BE2C (cell line): ENCODE measurements around the gene TBX6.

Experiments
- DNase-seq: peaks from one replicate; pipeline ENCODE4 v3.0.0-alpha.2; 2020
- H3K27me3 ChIP-seq: fragments of 250-450 bp; sonication (Bioruptor Pico); 2 replicates; pipeline ENCODE4 v1.5.1; 2020; ENCODE audit warnings: mild to moderate bottlenecking
- H3K36me3 ChIP-seq: fragments of 250-450 bp; sonication (Bioruptor Pico); 2 replicates; pipeline ENCODE4 v1.5.1; 2020; ENCODE audit warnings: mild to moderate bottlenecking
- H3K4me1 ChIP-seq: fragments of 250-450 bp; sonication (Bioruptor Pico); 2 replicates; pipeline ENCODE4 v1.5.1; 2020
- H3K4me3 ChIP-seq: 2 replicates; pipeline ENCODE4 v1.5.1; 2011; ENCODE audit warnings: low read depth, low read length
- H3K9me3 ChIP-seq: fragments of 250-450 bp; sonication (Bioruptor Pico); 2 replicates; pipeline ENCODE4 v1.5.1; 2020
- TF ChIP-seq, protein P1 (sequence below): IDR thresholded peaks from 2 replicates; pipeline ENCODE4 v1.5.1; 2012; ENCODE audit warnings: mild to moderate bottlenecking, low read depth, low read length

The TBX6 gene

DNA sequence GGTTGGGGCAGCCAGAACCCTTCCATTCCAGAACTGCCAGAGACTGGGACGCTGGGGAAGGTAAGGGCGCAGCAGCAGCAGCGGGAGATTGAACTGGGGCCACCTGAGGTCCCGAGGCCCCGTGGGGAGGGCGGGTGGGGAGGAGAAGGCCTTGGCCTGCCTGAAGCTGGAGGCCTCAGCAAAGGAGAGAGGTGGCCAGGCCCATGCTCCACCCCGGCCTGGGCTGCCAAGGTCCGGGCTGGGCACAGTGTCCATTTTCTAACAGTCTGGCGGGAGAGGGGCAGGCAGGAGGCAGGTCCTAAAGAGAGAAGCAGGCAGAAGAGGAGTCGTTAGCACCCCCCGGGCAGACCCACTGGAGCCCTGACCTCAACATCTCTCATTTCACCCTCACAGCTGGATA lies 22.7 kb upstream of the TBX6 start:
- peaks cover 6% of the 10 kb centered on the region; the same call in 1 of the 2 replicates for H3K36me3 ChIP-seq
- DNase-seq = no peak
- H3K4me1 ChIP-seq = peaks cover 4% of the 10 kb centered on the region; the same call in 1 of the 2 replicates
- no peak overlapping the region for H3K4me3 ChIP-seq
- no peaks in the 10 kb centered on the region for H3K9me3 ChIP-seq
- TF ChIP-seq, protein P1, sequence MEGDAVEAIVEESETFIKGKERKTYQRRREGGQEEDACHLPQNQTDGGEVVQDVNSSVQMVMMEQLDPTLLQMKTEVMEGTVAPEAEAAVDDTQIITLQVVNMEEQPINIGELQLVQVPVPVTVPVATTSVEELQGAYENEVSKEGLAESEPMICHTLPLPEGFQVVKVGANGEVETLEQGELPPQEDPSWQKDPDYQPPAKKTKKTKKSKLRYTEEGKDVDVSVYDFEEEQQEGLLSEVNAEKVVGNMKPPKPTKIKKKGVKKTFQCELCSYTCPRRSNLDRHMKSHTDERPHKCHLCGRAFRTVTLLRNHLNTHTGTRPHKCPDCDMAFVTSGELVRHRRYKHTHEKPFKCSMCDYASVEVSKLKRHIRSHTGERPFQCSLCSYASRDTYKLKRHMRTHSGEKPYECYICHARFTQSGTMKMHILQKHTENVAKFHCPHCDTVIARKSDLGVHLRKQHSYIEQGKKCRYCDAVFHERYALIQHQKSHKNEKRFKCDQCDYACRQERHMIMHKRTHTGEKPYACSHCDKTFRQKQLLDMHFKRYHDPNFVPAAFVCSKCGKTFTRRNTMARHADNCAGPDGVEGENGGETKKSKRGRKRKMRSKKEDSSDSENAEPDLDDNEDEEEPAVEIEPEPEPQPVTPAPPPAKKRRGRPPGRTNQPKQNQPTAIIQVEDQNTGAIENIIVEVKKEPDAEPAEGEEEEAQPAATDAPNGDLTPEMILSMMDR = no peak
- H3K27me3 ChIP-seq = no peaks in the 10 kb centered on the region

DNA sequence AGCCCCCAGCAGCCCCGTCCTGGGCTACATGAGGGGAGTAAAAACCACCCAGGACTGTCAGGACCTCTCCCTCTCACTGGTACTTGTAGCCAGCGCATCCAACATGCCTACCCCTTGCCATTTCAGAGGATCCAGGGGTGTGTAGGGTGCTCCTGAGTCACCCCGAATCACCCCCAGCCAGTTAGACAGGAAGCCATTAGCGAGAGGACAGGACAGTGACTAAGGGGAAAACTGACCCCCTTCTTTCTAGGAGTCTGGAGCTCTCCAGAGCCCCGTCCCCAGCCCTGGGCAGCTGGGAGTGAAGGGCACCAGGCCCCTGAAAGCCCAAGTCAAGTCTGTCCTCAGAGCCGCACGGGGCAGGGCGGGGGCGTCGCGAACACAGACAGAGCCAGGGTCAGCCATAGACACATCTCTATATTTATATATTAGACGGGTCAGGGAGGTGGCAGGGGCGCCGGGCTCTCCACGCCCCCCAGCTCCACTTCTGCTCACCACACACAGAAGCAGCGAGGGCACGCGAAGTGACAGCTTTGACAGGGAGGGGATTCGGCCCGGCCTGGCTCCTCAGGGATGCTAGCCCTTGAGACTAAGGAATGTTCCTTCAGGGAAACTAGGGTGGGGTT lies 22.1 kb upstream of the TBX6 start:
- TF ChIP-seq, protein P1 = no peak
- H3K9me3 ChIP-seq = no peaks in the 10 kb centered on the region
- H3K36me3 ChIP-seq = 0 out of 2 replicates have a peak, but pooled peaks cover 2% of the 10 kb centered on the region
- no peak overlapping the region for H3K4me3 ChIP-seq
- no peaks in the 10 kb centered on the region for H3K27me3 ChIP-seq
- no peak for DNase-seq
- H3K4me1 ChIP-seq = peaks cover 4% of the 10 kb centered on the region; the same call in 1 of the 2 replicates

DNA sequence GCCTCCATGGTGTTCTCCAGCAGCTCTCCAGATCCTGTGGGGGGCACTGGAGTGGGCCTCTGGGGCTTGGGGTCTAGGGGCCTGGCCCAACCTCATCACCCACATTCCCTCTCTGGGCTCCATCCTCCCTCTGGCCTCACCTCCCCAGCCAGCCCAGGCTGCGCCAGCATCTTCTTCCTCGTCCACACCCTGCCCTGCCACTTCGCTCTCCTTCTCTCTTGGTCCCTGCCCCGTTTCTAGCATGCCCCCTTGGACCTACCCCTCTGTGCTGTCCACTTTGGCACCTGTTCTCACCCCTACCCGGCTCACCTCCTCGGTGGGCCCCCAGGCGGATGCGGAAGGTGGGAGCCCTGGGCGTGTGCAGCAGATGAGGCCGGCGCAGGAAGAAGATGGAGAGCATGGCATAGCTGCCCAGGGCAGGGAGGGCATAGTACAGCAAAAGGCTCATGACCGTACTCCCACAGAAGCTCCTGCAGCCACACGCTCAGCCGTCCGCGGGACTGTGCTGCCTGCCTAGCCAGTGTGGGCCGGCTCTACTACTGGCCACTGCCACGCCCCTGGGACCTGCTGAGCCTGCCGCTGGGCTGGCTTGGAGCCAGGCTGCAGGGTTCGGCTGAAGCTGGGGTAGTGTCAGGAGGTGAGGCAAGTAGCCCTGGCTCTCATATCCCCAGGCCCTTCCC lies 21.4 kb upstream of the TBX6 start, which contains the start of gene GDPD3:
Gene GDPD3, minus strand, starts transcription at position 507 of the 680 bp plus-strand sequence. Its CDS starts 59 bp downstream, at position 448.
- H3K4me3 ChIP-seq = no peak within 1 kb of the TSS
- no peaks in the 10 kb centered on the region for H3K27me3 ChIP-seq
- 0 out of 2 replicates have a peak, but pooled peaks cover 2% of the 10 kb centered on the region for H3K36me3 ChIP-seq
- DNase-seq = peak; percentile 59
- TF ChIP-seq, protein P1 = no peak
- H3K9me3 ChIP-seq = no peaks in the 10 kb centered on the region
- peaks cover 4% of the 10 kb centered on the region; the same call in 1 of the 2 replicates for H3K4me1 ChIP-seq

DNA sequence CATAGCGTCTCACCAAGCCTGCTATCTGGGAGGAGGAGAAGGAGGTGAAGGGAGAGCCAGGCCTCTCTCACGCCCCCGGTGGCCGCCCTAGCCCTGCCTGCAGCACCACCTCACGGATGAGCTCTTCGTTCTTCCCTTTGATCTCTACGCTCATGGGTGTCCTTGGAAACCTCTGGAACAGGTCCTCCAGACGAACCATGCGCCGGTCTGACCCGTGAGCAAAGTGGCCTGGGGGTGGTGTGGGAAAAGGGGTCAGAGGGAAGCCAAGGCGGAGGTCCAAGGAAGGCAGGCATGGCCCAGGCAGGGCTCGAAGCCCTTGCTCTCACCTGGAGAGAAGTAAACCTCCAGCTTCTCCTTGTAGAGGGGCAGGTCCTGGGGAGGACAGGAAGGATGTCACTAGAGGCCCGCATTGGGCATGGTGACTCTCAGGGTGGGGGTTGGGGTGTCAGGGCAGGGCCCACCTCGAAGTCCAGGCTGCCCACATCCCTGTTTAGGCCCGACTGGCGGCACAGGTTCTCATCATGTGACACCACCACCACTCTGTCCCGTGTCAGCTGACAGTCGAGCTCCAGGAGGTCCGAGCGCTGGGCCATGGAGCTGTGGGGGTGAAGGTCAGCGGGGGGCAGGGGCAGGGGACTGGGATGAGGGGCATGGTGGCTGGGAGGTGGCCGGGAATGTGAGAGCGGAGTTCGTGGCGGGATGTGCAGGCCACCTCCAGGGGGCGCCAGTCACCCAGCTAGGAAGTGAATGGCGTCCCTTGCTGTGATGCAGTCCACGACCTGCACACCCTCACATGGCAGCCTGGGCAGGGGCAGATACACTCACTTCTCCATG lies 20.7 kb upstream of the TBX6 start:
- Histone ChIP-seq H3K9me3 (no peaks in the 10 kb centered on the region), H3K27me3 (no peaks in the 10 kb centered on the region), H3K4me1 (peaks cover 4% of the 10 kb centered on the region; the same call in 1 of the 2 replicates), H3K36me3 (0 out of 2 replicates have a peak, but pooled peaks cover 2% of the 10 kb centered on the region), H3K4me3 (no peak overlapping the region)
- TF ChIP-seq, protein P1 = peak; percentile 72
- DNase-seq = peak; percentile 78

DNA sequence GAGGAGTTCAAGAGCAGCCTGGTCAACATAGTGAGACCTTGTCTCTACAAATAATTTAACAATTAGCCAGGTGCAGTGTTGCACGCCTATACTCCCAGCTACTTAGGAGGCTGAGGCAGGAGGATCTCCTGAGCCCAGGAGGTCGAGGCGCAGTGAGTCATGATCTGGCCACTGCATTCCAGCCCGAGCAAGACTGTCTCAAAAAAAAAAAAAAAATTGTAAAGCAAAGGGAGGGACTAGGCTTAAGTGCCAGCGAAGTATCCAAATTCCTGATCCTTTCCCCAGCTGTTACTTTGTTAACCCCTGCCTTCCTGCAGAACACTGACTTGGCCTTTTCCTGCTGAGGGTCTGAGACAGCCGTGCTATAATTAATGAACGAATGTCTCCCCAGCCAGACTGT lies 18.9 kb upstream of the TBX6 start:
- no peak for DNase-seq
- H3K4me3 ChIP-seq = no peak overlapping the region
- peaks cover 4% of the 10 kb centered on the region; the same call in 1 of the 2 replicates for H3K4me1 ChIP-seq
- no peaks in the 10 kb centered on the region for H3K27me3 ChIP-seq
- TF ChIP-seq, protein P1 = no peak
- H3K9me3 ChIP-seq = no peaks in the 10 kb centered on the region
- no peaks in the 10 kb centered on the region for H3K36me3 ChIP-seq
